AG09319 (cell line): ENCODE measurements around the gene ZSWIM7.

Experiments used
- DNase-seq: peaks from one replicate; pipeline ENCODE4 v3.0.0-alpha.2; 2010; ENCODE audit warnings: low read depth; ENCODE audit errors: extremely low read depth
- CTCF ChIP-seq: IDR thresholded peaks from 2 replicates; pipeline ENCODE4 v1.5.1; 2011; ENCODE audit warnings: low read depth, mild to moderate bottlenecking, inconsistent platforms, low read length, moderate library complexity

Gene ZSWIM7

GRCh38 chr17:15973016-15973415 is 26.5 kb downstream of the ZSWIM7 start:
- DNase-seq = no peak
- TF ChIP-seq CTCF = no peak

GRCh38 chr17:15972497-15972951 is 27.0 kb downstream of the ZSWIM7 start:
- TF ChIP-seq CTCF = no peak
- DNase-seq = no peak

- no peak for DNase-seq
- TF ChIP-seq CTCF = no peak
Observed at GRCh38 chr17:15971882-15972281, 27.6 kb downstream of the ZSWIM7 start.

GRCh38 chr17:15971098-15971678 is 28.3 kb downstream of the ZSWIM7 start:
- DNase-seq = no peak
- no peak for TF ChIP-seq CTCF

- no peak for DNase-seq
- no peak for TF ChIP-seq CTCF
Observed at GRCh38 chr17:15970500-15970899, 29.0 kb downstream of the ZSWIM7 start.

GRCh38 chr17:15969463-15969862 is 30.0 kb downstream of the ZSWIM7 start:
- TF ChIP-seq CTCF = no peak
- no peak for DNase-seq

GRCh38 chr17:15967706-15968399 is 31.7 kb downstream of the ZSWIM7 start:
- no peak for TF ChIP-seq CTCF
- no peak for DNase-seq
